Measurements from ENCODE around the gene AHDC1.
A peak's percentile ranks its signal among the peaks of the same experiment; 100 is the strongest.
"Not testable (repeated sequence)": the region's sequence is repeated elsewhere in the genome, so short reads cannot be mapped to it uniquely, and the experiment has no call there.

Gene AHDC1, protein sequence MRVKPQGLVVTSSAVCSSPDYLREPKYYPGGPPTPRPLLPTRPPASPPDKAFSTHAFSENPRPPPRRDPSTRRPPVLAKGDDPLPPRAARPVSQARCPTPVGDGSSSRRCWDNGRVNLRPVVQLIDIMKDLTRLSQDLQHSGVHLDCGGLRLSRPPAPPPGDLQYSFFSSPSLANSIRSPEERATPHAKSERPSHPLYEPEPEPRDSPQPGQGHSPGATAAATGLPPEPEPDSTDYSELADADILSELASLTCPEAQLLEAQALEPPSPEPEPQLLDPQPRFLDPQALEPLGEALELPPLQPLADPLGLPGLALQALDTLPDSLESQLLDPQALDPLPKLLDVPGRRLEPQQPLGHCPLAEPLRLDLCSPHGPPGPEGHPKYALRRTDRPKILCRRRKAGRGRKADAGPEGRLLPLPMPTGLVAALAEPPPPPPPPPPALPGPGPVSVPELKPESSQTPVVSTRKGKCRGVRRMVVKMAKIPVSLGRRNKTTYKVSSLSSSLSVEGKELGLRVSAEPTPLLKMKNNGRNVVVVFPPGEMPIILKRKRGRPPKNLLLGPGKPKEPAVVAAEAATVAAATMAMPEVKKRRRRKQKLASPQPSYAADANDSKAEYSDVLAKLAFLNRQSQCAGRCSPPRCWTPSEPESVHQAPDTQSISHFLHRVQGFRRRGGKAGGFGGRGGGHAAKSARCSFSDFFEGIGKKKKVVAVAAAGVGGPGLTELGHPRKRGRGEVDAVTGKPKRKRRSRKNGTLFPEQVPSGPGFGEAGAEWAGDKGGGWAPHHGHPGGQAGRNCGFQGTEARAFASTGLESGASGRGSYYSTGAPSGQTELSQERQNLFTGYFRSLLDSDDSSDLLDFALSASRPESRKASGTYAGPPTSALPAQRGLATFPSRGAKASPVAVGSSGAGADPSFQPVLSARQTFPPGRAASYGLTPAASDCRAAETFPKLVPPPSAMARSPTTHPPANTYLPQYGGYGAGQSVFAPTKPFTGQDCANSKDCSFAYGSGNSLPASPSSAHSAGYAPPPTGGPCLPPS (N-terminal part only)

GRCh38 chr1:27603681-27604578 lies at the start of gene AHDC1:
TSS of gene AHDC1 (minus strand) at chr1:27604144. CDS start at chr1:27552115, 52,029 bp downstream.
- DNase-seq: peak; percentile 92

DNA sequence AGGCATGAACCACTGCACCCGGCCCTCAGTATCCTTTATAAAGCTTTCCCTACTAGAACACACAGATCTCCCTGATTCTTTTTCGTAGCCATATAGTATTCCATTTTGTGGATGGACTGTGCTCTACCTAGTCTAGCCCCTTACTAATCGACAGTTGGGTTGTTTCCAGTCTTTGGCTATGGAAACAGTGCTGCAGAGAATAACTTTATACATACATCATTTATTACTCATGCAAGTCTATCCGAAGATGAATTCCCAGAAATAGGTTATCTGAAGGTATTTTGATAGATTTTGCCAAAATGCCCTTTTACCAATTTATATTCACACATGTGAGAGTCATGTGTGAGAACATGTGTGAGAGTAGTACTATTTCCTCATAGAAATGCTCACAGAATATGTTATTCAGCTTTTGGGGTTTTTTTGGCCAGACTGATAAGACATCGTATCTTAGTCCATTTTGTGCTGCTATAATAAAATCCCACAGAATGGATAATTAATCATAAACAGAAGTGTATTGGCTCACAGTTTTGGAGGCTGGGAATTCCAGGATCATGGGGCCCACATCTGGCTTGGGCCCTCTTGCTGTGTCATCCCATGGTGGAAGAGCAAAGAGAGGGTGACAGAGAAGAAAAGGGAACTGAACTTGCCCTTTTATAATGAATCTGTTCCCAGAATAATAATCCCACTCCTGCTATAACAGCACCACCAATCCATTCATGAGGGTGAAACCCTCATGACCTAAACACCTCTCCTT lies 48.3 kb upstream of the AHDC1 start:
- no peak for DNase-seq

DNA sequence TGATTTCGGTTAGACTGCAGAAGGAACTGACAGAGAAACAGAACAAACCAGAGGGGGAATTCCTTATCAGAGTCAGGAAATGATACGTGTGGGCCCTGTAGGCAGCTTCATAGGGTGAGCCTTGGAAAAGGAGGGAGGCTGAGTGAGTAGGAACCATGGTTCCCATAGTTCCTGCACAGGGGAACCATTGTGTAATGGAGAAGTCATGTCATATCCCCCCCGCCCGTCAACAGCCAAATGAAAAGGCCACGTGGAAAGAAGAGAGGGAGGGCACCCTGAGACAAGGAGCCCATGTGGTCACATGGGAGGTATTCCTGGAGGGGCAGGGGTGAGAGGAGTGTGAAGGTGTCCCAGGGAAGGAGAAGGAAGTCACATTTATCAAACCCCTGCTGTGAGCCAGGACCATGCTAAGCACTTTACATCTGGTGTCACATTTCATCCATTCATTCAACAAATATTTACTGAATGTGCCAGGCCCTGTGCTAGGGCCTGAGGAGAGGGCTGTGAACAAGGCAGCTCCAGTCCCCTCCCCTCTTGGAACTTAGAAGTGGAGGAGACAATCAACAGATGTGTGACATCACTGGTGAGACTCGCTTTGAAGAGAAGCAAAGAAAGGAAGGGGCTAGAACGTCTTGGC lies 46.7 kb upstream of the AHDC1 start:
- DNase-seq: no peak

GRCh38 chr1:27650171-27650538 lies 46.2 kb upstream of the AHDC1 start:
- no peak for DNase-seq

DNA sequence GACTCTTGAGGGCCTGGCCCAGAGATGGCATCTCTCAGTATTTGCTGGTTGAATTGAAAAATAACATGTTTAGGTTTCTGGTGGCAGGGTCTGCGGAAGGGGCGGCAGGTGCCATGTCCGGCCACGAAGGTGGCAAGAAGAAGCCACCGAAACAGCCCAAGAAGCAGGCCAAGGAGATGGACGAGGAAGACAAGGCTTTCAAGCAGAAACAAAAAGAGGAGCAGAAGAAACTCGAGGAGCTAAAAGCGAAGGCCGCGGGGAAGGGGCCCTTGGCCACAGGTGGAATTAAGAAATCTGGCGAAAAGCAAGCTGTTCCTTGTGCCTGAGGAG lies 45.3 kb upstream of the AHDC1 start:
- no peak for DNase-seq

GRCh38 chr1:27648602-27649305 lies 44.8 kb upstream of the AHDC1 start:
- DNase-seq: no peak

DNA sequence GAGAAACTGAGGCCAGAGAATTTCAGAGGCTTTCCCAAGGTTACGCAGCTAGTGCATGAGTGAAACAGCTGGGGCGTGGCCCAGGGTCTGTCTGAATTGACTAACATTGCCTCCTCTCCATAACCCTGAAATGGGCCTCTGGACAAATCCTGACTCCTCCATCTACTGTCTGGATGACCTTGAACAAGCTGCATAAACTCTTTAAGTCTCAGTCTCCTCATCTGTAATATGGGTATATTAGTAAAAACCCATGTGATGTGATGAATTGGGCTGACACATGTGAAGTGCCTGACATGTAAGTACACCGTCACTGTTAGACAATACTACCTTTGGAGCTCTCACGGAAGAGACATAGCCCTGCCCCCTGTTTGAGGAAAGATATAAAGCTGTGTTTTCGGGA lies 43.4 kb upstream of the AHDC1 start:
- no peak for DNase-seq

GRCh38 chr1:27646676-27647075 lies 42.7 kb upstream of the AHDC1 start:
- no peak for DNase-seq

- no peak for DNase-seq
Measured at GRCh38 chr1:27645071-27645415, 41.1 kb upstream of the AHDC1 start.

DNA sequence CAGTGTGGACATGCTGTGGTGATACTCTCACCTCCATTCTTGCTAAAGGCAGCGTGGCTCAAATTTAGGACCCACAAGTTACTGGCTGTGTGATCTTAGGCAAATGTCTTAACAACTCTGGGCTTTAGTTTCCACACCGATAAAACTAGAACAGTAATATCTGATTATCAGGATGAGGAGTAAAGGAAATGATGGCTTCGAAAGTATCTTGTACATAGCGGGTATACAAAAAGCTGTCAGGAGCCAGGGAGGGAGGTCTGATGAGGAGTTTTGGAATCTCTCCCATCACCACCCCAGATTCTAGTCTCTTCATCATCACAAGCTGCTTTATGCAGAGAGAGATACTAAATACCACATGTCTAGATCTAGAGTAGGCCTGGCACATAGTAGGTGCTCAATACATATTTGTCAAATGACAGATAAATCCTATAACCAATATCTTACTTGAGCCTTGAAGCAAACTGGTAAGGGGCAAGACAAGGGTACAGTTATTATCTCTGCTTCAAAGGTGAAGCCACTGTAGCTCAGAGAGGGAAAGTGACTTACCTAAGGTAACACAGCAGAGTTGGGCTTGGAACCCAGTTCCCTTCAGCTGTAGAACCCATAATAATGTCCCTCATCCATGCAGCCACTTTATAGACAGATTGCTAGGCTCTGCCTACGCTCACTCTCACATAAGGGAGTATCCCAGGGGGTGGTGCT lies 40.6 kb upstream of the AHDC1 start:
- no peak for DNase-seq

- DNase-seq: peak; percentile 69
Measured at GRCh38 chr1:27643600-27644368, 39.8 kb upstream of the AHDC1 start.

DNA sequence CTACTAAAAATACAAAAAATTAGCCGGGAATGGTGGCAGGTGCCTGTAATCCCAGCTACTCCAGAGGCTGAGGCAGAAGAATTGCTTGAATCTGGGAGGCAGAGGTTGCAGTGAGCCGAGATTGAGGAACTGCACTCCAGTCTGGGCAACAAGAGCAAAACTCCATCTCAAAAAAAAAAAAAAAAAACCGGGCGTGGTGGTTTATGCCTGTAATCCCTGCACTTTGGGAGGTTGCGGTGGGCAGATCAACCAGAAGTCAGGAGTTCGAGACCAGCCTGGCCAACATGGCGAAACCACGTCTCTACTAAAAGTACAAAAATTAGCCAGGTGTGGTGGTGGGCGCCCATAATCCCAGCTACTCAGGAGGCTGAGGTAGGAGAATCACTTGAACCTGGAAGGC lies 36.6 kb upstream of the AHDC1 start:
- not testable (repeated sequence) for DNase-seq

GRCh38 chr1:27638805-27639204 lies 34.9 kb upstream of the AHDC1 start:
- DNase-seq: no peak

GRCh38 chr1:27638047-27638734 lies 34.2 kb upstream of the AHDC1 start:
- DNase-seq: no peak

DNA sequence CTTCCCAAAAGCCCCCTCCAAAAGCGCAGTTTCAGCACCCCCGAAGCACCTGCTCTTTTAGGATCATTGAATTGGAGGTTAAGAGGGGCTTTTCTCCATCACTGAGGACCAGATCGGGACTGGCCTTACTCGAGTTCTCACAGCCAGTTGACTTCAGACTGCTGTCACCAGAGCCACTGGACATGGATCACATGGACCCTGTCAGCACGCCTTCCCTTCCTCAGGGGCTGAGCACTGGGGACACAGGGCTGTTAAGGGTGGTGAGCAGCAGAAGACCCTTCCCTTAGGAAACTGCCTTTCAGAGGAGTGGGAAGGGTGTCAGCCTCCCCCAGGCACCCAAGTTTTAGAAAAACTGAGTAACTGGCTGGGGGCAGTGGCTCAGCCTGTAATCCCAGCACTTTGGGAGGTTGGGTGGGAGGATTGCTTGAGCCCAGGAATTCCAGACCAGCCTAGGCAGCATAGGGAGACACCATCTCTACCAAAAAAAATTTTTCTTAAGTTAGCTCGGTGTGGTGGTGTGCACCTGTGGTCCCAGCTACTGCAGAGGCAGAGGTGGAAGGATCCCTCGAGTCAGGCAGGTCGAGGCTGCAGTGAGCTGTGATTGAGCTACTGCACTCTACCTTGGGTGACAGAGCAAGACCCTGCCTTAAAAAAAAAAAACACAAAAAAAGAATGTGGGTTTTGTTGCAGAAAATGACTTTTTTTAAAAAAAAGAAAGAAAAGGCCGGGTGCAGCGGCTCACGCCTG lies 31.6 kb upstream of the AHDC1 start:
- DNase-seq: no peak

DNA sequence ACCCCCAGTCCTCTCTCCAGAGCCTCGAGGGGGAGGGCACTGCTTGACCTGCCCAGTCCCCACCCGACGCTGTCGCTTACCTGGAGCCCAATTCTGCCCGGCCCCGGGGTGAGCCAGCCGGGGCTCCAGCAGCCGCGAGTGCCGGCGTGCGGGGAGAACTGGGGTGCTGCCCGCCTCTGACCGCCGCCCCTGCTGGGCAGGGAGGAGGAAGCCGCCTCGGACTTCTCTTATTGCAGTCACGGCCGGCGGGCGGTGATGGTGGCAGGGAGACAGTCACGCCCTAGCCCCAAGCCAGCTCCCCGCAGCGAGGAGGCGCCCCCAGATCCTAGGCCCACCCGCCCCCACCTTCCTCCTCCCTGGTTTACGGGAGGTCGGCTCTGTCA lies 31.0 kb upstream of the AHDC1 start, which contains the start of gene FGR:
FGR (minus strand) TSS at position 201 of the 383 bp plus-strand sequence. CDS start 11,269 bp downstream, outside the sequence.
- DNase-seq: no peak

GRCh38 chr1:27634177-27634984 lies 30.4 kb upstream of the AHDC1 start:
- DNase-seq: peak; percentile 46
